Astrocyte of the cerebellum (primary cell): ENCODE measurements around the gene CTIF.

Experiments used
- DNase-seq: peaks from one replicate; pipeline ENCODE4 v3.0.0-alpha.2; 2011; ENCODE audit warnings: low read depth
- H3K4me3 ChIP-seq: 2 replicates; pipeline ENCODE4 v1.5.1; 2011; ENCODE audit warnings: mild to moderate bottlenecking, low read depth, low read length, moderate library complexity
- CTCF ChIP-seq: IDR thresholded peaks from 2 replicates; pipeline ENCODE4 v1.5.1; 2012; ENCODE audit warnings: low read length, low read depth, moderate library complexity, mild to moderate bottlenecking; ENCODE audit errors: missing control alignments
- in situ Hi-C: cut with HindIII; loops from 2 replicates; pipeline ENCODE4 v1.10.0; 2017; ENCODE audit warnings: low sequenced_read_pairs

The CTIF gene

GRCh38 chr18:48795696-48796095 lies 256.9 kb downstream of the CTIF start:
- no peak for TF ChIP-seq CTCF
- no peak for DNase-seq
- H3K4me3 ChIP-seq, result no peak overlapping the region
- in situ Hi-C loops, result no loop called here

- no peak for DNase-seq
- no peak overlapping the region for H3K4me3 ChIP-seq
- no peak for TF ChIP-seq CTCF
- in situ Hi-C loops, result no loop called here
Measured at GRCh38 chr18:48796491-48797205, 257.8 kb downstream of the CTIF start.

GRCh38 chr18:48797841-48798255 lies 259.0 kb downstream of the CTIF start:
- in situ Hi-C loops, result no loop called here
- DNase-seq, result no peak
- TF ChIP-seq CTCF, result no peak
- no peak overlapping the region for H3K4me3 ChIP-seq

GRCh38 chr18:48798334-48799245 lies 259.8 kb downstream of the CTIF start:
- no peak for TF ChIP-seq CTCF
- in situ Hi-C loops, result no loop called here
- no peak overlapping the region for H3K4me3 ChIP-seq
- no peak for DNase-seq

- no peak overlapping the region for H3K4me3 ChIP-seq
- DNase-seq, result no peak
- in situ Hi-C loops, result no loop called here
- no peak for TF ChIP-seq CTCF
Measured at GRCh38 chr18:48799724-48800315, 261.0 kb downstream of the CTIF start.

GRCh38 chr18:48800466-48800865 lies 261.6 kb downstream of the CTIF start:
- no peak overlapping the region for H3K4me3 ChIP-seq
- TF ChIP-seq CTCF, result no peak
- in situ Hi-C loops, result no loop called here
- DNase-seq, result no peak
